ENCODE measurements around the gene APC2.
"Not testable (repeated sequence)": the region's sequence is repeated elsewhere in the genome, so short reads cannot be mapped to it uniquely, and the experiment has no call there.

Gene APC2

DNA sequence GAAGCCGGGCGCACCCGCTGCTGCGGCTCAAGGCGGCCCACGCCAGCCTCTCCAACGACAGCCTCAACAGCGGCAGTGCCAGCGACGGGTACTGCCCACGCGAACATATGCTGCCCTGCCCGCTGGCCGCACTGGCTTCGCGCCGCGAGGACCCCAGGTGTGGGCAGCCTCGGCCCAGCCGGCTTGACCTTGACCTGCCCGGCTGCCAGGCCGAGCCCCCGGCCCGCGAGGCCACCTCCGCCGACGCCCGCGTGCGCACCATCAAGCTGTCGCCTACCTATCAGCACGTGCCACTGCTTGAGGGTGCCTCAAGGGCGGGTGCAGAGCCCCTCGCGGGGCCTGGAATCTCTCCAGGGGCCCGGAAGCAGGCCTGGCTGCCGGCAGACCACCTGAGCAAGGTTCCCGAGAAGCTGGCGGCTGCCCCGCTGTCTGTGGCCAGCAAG is 16.1 kb downstream of the APC2 start:
- DNase-seq (ENCODE audit: low spot score) = no peak

GRCh38 chr19:1466461-1467214 is 16.7 kb downstream of the APC2 start:
- DNase-seq (ENCODE audit: low spot score) = no peak

DNA sequence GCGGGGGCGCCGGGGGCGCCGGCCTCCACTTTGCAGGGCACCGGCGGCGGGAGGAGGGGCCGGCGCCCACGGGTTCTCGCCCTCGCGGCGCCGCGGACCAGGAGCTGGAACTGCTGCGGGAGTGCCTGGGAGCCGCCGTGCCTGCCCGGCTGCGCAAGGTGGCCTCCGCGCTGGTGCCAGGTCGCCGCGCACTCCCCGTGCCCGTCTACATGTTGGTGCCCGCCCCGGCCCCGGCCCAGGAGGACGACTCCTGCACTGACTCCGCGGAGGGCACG is 17.2 kb downstream of the APC2 start:
- DNase-seq (ENCODE audit: low spot score) = no peak

GRCh38 chr19:1467490-1468273 is 17.8 kb downstream of the APC2 start:
- no peak for DNase-seq (ENCODE audit: low spot score)

DNA sequence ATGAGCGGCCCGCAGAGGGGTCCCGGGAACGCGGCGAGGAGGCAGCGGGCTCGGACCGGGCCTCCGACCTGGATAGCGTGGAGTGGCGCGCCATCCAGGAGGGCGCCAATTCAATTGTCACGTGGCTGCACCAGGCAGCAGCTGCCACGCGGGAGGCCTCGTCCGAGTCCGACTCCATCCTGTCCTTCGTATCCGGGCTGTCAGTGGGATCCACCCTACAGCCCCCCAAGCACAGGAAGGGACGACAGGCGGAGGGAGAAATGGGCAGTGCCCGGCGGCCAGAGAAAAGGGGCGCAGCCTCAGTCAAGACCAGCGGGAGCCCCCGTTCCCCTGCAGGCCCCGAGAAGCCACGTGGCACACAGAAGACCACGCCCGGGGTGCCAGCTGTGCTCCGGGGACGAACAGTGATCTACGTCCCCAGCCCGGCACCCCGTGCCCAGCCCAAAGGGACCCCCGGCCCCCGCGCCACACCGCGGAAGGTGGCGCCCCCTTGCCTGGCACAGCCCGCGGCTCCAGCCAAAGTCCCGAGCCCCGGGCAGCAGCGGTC is 18.4 kb downstream of the APC2 start:
- DNase-seq (ENCODE audit: low spot score) = no peak

GRCh38 chr19:1468821-1469254 is 18.9 kb downstream of the APC2 start:
- DNase-seq (ENCODE audit: low spot score) = peak; percentile 44

- peak; percentile 25 for DNase-seq (ENCODE audit: low spot score)
These were observed 19.5 kb downstream of the APC2 start for GRCh38 chr19:1469255-1470054.

- DNase-seq (ENCODE audit: low spot score) = no peak
These were observed 20.1 kb downstream of the APC2 start for GRCh38 chr19:1470055-1470304.

GRCh38 chr19:1470305-1471009 is 20.5 kb downstream of the APC2 start:
- DNase-seq (ENCODE audit: low spot score) = peak; percentile 74

DNA sequence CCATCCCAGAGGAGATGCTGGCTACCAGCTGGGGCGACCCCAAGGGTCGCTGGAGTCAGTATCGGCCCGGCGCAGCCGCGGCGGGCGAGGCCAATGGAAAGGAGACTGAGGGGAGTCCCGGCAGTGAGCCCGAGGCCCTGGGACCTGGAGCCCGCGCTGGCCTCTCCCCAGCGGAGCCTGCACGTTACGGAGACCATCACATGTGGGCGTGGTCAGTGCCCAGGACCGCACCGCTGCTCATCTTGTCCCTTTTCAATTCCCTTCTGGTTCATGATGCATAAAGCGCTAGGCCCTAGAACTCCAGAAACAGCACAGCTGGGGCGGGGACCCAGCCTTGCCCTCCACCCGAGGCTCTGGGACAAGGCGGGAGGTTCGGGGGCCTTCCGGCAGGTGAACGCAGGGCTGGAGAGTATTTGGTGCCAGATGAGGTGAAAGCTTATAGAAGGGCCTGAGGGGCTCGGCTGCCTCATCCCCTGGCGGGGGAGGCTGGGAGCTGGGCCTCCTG is 21.1 kb downstream of the APC2 start:
- DNase-seq (ENCODE audit: low spot score) = peak; percentile 24

DNA sequence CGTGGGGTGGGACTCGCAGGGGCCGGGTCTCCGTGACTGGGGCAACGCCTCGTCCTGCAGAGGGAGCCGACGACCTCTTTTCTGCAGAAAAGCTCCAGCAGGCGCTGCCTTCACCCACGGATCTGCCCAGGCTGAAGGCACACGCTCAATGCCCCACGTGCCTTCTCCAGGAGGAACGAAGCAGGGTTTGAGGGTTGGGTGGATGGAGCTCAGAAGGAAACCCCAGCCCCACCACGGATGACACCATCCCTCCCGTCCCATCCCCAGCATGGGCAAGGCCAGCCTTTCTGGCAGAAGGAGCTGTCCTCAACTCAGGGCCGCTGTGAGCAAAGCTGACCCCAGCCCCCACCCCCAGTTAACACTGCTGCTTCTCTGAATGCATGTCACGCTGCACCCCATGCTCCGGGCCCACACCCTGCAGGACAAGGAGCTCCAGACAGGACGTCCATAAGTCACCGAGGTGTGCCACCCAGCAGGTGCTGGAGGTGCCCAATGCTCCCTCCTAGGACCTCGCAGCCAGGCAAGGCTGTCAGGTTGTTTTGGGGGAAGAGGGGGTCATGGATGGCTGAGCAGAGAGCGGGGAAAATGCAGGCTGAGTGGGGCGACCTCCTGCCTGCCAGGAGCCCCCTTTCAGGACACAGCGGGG is 21.7 kb downstream of the APC2 start:
- no peak for DNase-seq (ENCODE audit: low spot score)

GRCh38 chr19:1472231-1473084 is 22.5 kb downstream of the APC2 start:
- DNase-seq (ENCODE audit: low spot score) = no peak

DNA sequence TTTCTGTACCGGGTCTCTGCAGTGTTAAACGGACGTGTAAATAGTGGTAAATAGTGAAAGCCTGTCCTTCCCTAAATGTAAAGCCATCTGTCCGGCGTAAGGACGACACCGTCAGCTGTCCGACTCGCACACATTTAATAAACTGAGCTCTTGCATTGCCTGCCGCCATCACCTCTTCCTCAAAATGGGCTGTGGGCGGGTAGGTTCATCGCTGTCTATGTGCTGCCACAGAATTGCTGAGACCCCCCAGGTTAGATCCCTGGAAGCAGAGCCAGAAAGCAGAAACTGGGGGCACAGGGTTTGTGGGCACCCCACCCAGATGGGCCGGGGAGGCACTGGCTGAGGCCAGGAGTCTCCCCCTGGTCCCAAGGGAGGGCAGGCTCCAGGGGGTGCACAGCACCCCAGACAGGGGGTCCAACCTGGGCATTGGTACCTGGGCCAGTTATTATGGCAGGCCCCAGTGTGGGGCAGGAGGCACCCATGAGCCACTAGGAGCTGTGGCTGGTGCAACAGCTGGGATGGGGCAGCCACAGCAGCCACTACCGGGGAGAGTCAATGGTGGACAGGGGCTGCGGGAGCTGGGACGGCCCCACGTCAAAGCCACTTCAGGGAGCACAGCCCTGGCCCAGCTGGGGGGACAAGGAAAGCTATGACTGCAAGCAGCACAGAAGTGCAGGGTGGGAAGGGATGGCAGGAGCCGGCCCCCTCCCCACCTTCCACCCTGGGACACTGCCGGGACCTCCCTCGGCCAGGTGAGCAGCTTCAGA is 23.3 kb downstream of the APC2 start:
- DNase-seq (ENCODE audit: low spot score) = no peak

GRCh38 chr19:1474011-1474764 is 24.3 kb downstream of the APC2 start:
- no peak for DNase-seq (ENCODE audit: low spot score)

GRCh38 chr19:1474765-1475351 is 24.9 kb downstream of the APC2 start:
- no peak for DNase-seq (ENCODE audit: low spot score)

GRCh38 chr19:1475751-1476437 is 26.0 kb downstream of the APC2 start:
- no peak for DNase-seq (ENCODE audit: low spot score)

GRCh38 chr19:1477056-1477455 is 27.1 kb downstream of the APC2 start:
- not testable (repeated sequence) for DNase-seq (ENCODE audit: low spot score)

All from LoVo (cell line).